Naive B cell (primary cell): ENCODE measurements around the gene TRPV4. TPM values are rescaled to one million over a fixed set of nuclear protein-coding genes. Genes with fewer than 3 reads are reported as not detected.
A peak's percentile ranks its signal among the peaks of the same experiment; 100 is the strongest.

Experiments
- ATAC-seq, 2 donors: fragments of 150-1000 bp; cut with Tn5 transposase; 2 replicates each; pipeline ENCODE4 v1.10.0; 2021; ENCODE audit warnings: low read depth in 2 of 2, mild to moderate bottlenecking in 2 of 2, moderate library complexity in 2 of 2
- DNase-seq: peaks from one replicate; pipeline ENCODE4 v3.0.0; 2022
- H3K27ac Mint-ChIP-seq, 6 donors: one replicate each; pipeline ENCODE4 v1.8.0; 2020 to 2022; ENCODE audit warnings: mild to moderate bottlenecking in 6 of 6, mixed read lengths in 6 of 6, moderate library complexity in 5 of 6, inconsistent platforms in 2 of 6
- H3K27me3 Mint-ChIP-seq, 3 donors: one replicate each; pipeline ENCODE4 v1.8.0; 2021 to 2022; ENCODE audit warnings: mixed read lengths in 3 of 3, mild to moderate bottlenecking in 1 of 3
- H3K36me3 Mint-ChIP-seq, 2 donors: one replicate each; pipeline ENCODE4 v1.8.0; 2020 to 2022; ENCODE audit warnings: mixed read lengths in 2 of 2, inconsistent platforms in 1 of 2, mild to moderate bottlenecking in 1 of 2
- H3K4me1 Mint-ChIP-seq, 3 donors: one replicate each; pipeline ENCODE4 v1.8.0; 2020 to 2022; ENCODE audit warnings: mixed read lengths in 3 of 3, inconsistent platforms in 1 of 3, mild to moderate bottlenecking in 1 of 3, moderate library complexity in 1 of 3
- H3K4me3 Mint-ChIP-seq, 8 donors: one replicate each; pipeline ENCODE4 v1.8.0; 2020 to 2022; ENCODE audit warnings: mild to moderate bottlenecking in 8 of 8, mixed read lengths in 8 of 8, moderate library complexity in 8 of 8, inconsistent platforms in 2 of 8
- H3K9me3 Mint-ChIP-seq, 7 donors: one replicate each; pipeline ENCODE4 v1.8.0; 2020 to 2022; ENCODE audit warnings: mixed read lengths in 7 of 7, mild to moderate bottlenecking in 5 of 7, inconsistent platforms in 2 of 7, moderate library complexity in 1 of 7
- polyA plus RNA-seq, 6 donors: library from polyadenylated mRNA; unstranded; fragments of 300-500 nt; fragmentation: Illumina TruSeq; gene quantifications; one replicate each; pipeline ENCODE4 v1.2.3, GENCODE V29; 2021; ENCODE audit warnings: low read depth in 6 of 6

Gene TRPV4
- polyA plus RNA-seq, 6 donors from 2014 or later: not detected

- ATAC-seq (no peak), DNase-seq (no peak)
- Mint-ChIP-seq H3K9me3 (peaks cover 0 to 3% (median 0%) of the 10 kb centered on the region in 7 donors), H3K27me3 (peaks cover 3 to 15% (median 7%) of the 10 kb centered on the region in 3 donors), H3K36me3 (no peaks in the 10 kb centered on the region), H3K4me3 (no peak overlapping the region), H3K4me1 (peaks cover 0 to 11% (median 10%) of the 10 kb centered on the region in 3 donors), H3K27ac (no peak overlapping the region)
Measured at GRCh38 chr12:109771746-109772621, 61.2 kb downstream of the TRPV4 start.

GRCh38 chr12:109770861-109771670 lies 62.1 kb downstream of the TRPV4 start:
- Mint-ChIP-seq H3K9me3 (no peaks in the 10 kb centered on the region), H3K4me3 (no peak overlapping the region), H3K27ac (no peak overlapping the region), H3K4me1 (peaks cover 0 to 11% (median 10%) of the 10 kb centered on the region in 3 donors), H3K27me3 (peaks cover 2 to 8% (median 3%) of the 10 kb centered on the region in 3 donors), H3K36me3 (no peaks in the 10 kb centered on the region)
- ATAC-seq (no peak), DNase-seq (no peak)

- Mint-ChIP-seq H3K36me3 (no peaks in the 10 kb centered on the region), H3K27me3 (peaks cover 0 to 6% (median 2%) of the 10 kb centered on the region in 3 donors), H3K27ac (peak overlapping the region in 1 of 6 donors; percentile 78), H3K9me3 (no peaks in the 10 kb centered on the region), H3K4me3 (no peak overlapping the region), H3K4me1 (peaks cover 0 to 11% (median 10%) of the 10 kb centered on the region in 3 donors)
- ATAC-seq: no peak
- DNase-seq: no peak
Measured at GRCh38 chr12:109770104-109770860, 62.9 kb downstream of the TRPV4 start.

- Mint-ChIP-seq H3K36me3 (no peaks in the 10 kb centered on the region), H3K27ac (no peak overlapping the region), H3K9me3 (no peaks in the 10 kb centered on the region), H3K4me1 (peaks cover 0 to 11% (median 10%) of the 10 kb centered on the region in 3 donors), H3K4me3 (no peak overlapping the region), H3K27me3 (no peaks in the 10 kb centered on the region)
- ATAC-seq (no peak), DNase-seq (no peak)
Measured at GRCh38 chr12:109768901-109769670, 64.1 kb downstream of the TRPV4 start.

GRCh38 chr12:109767991-109768900 lies 65.0 kb downstream of the TRPV4 start:
- Mint-ChIP-seq H3K27ac (no peak overlapping the region), H3K36me3 (no peaks in the 10 kb centered on the region), H3K4me1 (peaks cover 0 to 5% (median 4%) of the 10 kb centered on the region in 3 donors), H3K27me3 (no peaks in the 10 kb centered on the region), H3K9me3 (peaks cover 0 to 4% (median 0%) of the 10 kb centered on the region in 7 donors), H3K4me3 (no peak overlapping the region)
- DNase-seq (no peak), ATAC-seq (no peak)

- Mint-ChIP-seq H3K27me3 (no peaks in the 10 kb centered on the region), H3K4me1 (no peaks in the 10 kb centered on the region), H3K27ac (no peak overlapping the region), H3K4me3 (no peak overlapping the region), H3K9me3 (peaks cover 0 to 7% (median 0%) of the 10 kb centered on the region in 7 donors), H3K36me3 (no peaks in the 10 kb centered on the region)
- DNase-seq (no peak), ATAC-seq (no peak)
Measured at GRCh38 chr12:109767456-109767855, 65.7 kb downstream of the TRPV4 start.

- no peaks in the 10 kb centered on the region for H3K27me3 Mint-ChIP-seq
- DNase-seq (no peak), ATAC-seq (no peak)
- no peak overlapping the region for H3K4me3 Mint-ChIP-seq
- no peaks in the 10 kb centered on the region for H3K36me3 Mint-ChIP-seq
- peak overlapping the region in 1 of 6 donors; percentile 33 for H3K27ac Mint-ChIP-seq
- H3K9me3 Mint-ChIP-seq: peaks cover 0 to 7% (median 0%) of the 10 kb centered on the region in 7 donors
- H3K4me1 Mint-ChIP-seq: no peaks in the 10 kb centered on the region
Measured at GRCh38 chr12:109766251-109766778, 66.9 kb downstream of the TRPV4 start.

- DNase-seq (no peak), ATAC-seq (no peak)
- Mint-ChIP-seq H3K36me3 (no peaks in the 10 kb centered on the region), H3K9me3 (peaks cover 0 to 7% (median 0%) of the 10 kb centered on the region in 7 donors), H3K27ac (no peak overlapping the region), H3K4me1 (no peaks in the 10 kb centered on the region), H3K4me3 (no peak overlapping the region), H3K27me3 (no peaks in the 10 kb centered on the region)
Measured at GRCh38 chr12:109765446-109765810, 67.8 kb downstream of the TRPV4 start.

- no peak for DNase-seq
- no peak overlapping the region for H3K27ac Mint-ChIP-seq
- no peaks in the 10 kb centered on the region for H3K36me3 Mint-ChIP-seq
- H3K4me3 Mint-ChIP-seq: no peak overlapping the region
- H3K27me3 Mint-ChIP-seq: no peaks in the 10 kb centered on the region
- peaks cover 0 to 7% (median 0%) of the 10 kb centered on the region in 7 donors for H3K9me3 Mint-ChIP-seq
- H3K4me1 Mint-ChIP-seq: no peaks in the 10 kb centered on the region
- no peak for ATAC-seq
Measured at GRCh38 chr12:109764776-109765445, 68.3 kb downstream of the TRPV4 start.

- Mint-ChIP-seq H3K27me3 (no peaks in the 10 kb centered on the region), H3K27ac (no peak overlapping the region), H3K36me3 (no peaks in the 10 kb centered on the region), H3K9me3 (peaks cover 0 to 7% (median 0%) of the 10 kb centered on the region in 7 donors), H3K4me3 (no peak overlapping the region), H3K4me1 (no peaks in the 10 kb centered on the region)
- ATAC-seq (no peak), DNase-seq (no peak)
Measured at GRCh38 chr12:109764123-109764522, 69.1 kb downstream of the TRPV4 start.

GRCh38 chr12:109763201-109763841 lies 69.9 kb downstream of the TRPV4 start:
- no peak overlapping the region for H3K27ac Mint-ChIP-seq
- no peak for ATAC-seq

More at GRCh38 chr12:109763201-109763841, 69.9 kb downstream of the TRPV4 start:
- Mint-ChIP-seq H3K36me3 (no peaks in the 10 kb centered on the region), H3K4me1 (no peaks in the 10 kb centered on the region), H3K4me3 (no peak overlapping the region), H3K9me3 (peaks cover 0 to 7% (median 0%) of the 10 kb centered on the region in 7 donors), H3K27me3 (no peaks in the 10 kb centered on the region)
- DNase-seq: no peak
